ENCODE results near the gene PANX2.
A peak's percentile ranks its signal among the peaks of the same experiment; 100 is the strongest.
"Not testable (repeated sequence)": the region's sequence is repeated elsewhere in the genome, so short reads cannot be mapped to it uniquely, and the experiment has no call there.

PANX2 gene

DNA sequence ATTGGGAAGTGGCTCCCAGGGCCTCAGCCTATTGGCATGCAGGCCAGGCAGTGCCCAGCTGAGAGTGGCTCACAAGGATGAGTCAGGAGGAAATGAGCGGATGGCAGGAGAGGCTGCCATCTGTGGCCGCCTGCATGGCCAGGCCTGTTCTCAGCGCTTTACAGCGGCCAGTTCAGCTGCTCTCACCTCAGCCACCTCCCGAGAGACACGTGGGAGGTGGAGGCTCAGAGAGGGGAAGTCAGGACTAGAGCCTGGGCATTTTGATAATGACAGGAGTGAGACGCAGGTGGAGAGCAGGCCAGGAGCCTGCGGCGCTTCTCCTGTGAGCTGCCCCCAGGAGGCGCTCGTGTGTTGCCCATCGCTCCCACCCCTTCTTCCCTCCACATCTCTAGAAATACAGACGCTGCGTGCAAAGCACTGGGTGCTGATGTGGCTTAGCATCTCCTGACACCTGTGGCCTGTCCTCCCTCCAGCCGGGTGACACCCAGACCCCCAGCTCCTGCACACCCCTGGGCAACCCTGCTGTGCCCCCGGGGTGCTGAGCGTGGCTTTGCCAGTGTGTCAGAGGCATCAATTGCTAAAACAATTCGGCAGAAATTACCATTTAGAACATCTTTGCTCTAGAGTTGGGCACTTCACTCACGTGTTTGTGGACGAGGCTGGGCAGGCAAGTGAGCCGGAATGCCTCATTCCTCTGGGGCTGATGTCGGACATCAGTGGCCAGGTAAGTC lies 21.4 kb upstream of the PANX2 start:
- peak; percentile 75 to 77 for DNase-seq

DNA sequence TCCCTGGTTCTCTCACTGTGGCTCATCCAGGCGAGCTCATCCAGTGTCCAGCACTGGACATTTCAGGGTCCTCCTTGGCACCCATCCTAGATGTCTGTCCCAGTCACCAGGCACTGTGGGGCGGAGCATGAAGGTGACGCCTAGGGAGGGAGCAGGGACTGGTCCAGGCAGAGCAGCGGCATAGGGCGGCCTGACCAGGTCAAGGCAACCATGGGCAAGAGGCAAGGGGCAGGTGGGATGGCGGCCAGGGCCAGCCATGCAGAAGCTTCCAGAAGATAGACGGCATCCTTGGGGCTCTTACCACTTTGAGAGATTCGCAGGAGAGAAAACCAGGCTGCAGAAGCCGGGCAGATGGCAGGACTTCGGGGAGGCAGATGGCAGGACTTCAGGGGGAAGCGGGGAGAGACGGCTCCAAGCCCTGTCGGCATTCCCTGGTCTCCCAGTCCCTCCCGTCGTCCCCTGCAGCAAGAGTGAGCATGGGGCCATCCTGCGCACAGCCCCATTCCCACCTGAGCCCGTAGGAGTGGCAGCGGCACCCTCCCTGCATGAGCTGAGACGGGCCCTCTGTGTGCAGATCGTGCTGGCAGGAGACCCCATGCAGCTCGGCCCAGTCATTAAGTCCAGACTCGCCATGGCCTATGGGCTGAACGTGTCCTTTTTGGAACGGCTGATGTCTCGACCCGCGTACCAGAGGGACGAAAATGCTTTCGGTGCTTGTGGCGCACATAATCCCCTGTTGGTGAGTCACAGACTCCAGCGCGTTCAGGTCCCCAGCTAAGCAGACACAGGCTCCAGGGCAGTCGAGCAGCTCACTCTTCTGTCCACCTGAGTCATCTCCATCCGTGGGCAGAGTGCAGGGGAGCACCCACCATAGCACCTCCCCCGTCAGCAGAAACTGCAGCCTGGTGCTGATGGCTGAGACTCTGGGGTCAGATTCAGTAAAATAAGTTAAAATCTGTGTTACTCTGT lies 20.1 kb upstream of the PANX2 start:
- no peak for DNase-seq

DNA sequence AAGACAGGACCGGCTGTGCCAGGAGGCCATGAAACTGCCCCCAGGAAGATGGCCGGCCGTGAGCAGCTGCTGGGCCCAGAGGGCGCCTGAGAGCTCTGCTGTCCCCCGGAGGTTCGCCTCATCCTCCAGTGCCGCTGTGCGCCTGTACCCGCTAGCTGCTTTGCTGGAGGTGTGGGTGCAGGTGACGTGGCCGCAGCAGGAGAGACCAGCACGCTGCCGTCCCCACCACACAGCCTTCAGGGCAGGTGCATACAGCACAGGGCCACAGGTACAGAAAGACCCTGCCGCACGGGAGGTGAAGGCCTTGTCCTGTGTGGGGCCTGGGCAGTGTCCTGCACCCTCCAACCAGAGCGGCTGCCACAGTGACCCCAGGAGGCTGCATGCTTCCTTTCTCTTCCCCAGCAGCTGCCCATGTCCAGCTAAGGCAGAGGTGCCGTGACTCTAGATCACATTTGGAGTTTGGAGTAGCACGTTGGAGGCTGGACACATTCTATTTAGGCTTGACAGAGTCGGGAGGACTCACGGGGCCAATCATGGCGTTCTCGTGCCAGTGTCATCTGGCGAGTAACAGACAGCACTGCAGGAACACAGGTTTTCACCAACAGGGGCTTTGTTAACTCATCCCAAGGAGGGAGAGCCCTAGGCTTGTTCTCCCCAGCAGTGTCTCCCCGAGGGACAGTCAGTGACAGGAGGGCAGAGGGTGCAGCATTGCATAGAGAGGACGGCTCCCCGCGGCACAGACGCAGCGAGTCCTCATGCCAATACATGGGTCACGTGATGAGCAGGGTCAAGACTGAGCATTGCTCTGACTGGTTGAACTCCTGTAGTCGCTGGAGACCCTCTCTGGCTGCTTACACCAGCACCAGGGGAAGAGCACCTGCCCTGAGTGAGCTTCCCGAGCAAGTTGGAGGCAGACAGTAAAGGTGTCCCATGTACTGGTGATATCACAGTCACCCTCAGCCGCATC lies 18.7 kb upstream of the PANX2 start:
- DNase-seq, result no peak

- no peak for DNase-seq
Observed at GRCh38 chr22:50153056-50153755, 17.3 kb upstream of the PANX2 start.

DNA sequence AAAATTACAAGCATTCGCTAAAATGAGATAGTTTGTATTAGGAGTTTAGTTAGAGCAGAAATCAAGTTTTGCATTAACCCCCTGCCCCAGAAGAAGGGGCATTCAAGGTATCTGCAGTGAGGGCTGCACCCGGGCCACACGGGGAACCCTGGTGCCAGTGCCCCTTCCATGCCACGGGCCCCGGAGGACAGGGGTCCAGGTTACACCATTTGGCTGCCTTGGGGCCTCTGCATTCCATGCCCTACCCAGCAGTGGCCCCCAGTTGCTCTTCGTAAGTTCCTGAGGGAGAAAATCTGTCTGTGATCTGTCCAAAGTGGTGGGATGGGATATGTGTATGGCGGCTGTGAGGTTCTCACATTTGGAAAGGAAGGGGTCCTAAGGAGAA lies 16.8 kb upstream of the PANX2 start:
- DNase-seq, result no peak

DNA sequence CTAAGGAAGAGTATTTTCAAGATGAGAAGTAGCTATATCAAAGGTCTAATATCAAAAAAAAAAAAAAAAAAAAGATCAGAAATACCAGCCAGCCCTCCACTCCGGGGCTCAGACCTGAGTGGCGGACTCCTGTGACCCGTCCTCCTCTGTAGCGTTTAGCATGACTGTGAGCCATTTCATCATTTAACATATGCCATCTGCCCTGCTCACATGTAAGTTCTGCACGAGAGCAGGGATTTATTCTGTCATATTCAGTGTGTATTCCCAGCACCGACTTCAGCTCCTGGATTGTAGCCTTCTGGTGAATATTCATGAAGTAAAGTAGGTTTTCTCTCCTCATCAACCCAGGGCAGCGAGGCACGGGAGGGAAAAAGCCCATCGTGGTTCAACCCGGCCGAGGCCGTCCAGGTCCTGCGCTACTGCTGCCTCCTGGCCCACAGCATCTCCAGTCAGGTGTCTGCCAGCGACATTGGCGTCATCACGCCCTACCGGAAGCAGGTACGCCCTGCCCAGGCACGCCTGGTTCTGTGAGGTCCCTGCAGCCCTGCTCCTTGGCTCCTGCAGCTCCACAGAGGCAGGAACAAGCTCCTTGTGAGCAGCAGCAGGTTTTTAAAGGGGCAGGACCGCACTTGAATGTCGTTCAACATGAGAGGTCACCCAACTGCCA lies 12.7 kb upstream of the PANX2 start:
- DNase-seq, result no peak

GRCh38 chr22:50160947-50161346 lies 9.6 kb upstream of the PANX2 start:
- DNase-seq, result no peak

DNA sequence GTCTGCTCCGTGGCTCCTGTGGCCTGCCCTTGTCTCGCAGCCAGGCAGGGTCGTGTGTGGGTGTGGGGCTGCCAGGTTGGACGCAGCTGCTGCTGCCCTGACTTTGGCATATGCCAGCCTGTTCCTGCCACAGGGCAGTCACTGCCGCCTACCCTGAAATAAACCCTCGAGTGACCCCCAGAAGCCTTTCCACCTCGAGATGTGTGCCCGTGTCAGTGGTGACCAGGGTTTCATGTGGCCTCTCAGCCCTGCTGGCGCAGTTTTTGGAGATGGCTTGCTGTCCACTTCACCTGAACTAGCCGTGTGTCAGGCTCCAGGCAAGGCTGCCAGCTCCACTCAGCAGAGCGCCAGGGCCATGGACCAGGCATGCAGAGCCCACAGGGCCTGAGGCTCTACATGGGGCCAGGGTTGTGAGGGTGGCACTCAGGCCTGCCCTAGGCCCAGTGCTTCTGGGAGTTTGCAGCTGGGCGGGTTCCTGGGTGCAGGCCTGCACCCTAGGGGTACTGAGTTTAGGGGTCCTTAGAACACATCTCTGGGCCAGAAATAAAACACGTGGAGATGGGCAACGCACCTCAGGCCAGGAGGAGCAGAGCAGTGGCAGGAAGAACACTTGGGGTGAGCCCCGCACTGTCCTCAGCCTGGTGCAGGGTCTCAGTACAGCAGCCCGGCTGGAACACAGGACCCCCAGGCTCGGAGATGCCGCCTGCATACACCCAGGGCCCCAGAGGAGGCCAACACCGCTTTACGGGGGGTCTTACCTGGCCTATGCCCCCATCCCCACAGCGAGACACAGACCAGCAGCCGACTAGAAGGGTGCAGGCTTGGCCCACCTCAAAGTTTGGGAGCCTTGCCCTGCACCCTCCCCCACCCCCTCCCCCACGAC lies 8.8 kb upstream of the PANX2 start:
- DNase-seq, result no peak

DNA sequence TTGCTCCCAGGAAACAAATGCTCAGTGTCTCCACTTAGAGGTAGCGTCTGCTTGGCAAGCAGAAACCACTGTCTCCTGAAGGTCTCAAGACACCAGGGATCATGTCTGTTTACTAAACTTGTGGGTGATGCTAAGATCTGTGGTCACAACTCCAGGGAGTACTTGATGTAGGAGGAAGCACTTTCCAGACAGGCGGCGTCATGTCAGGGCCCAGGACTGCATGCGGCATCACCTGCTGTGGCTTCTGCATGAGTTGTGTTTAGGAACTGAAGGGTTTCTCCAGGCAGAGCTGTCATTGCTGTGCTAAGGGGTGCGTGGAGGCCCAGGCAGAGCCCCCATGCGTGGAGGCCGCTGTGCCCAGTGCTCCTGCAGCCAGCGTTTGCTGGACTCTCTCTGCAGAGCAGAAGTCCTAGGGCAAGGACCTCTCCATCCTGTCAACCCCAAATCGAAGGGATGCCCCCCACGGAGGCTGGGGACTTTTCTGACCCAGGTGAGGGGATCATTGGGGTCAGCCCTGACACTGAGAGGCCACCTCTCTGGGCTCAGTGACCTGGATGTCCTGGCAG lies 8.1 kb upstream of the PANX2 start:
- no peak for DNase-seq

- no peak for DNase-seq
Observed at GRCh38 chr22:50165436-50166123, 5.0 kb upstream of the PANX2 start.

DNA sequence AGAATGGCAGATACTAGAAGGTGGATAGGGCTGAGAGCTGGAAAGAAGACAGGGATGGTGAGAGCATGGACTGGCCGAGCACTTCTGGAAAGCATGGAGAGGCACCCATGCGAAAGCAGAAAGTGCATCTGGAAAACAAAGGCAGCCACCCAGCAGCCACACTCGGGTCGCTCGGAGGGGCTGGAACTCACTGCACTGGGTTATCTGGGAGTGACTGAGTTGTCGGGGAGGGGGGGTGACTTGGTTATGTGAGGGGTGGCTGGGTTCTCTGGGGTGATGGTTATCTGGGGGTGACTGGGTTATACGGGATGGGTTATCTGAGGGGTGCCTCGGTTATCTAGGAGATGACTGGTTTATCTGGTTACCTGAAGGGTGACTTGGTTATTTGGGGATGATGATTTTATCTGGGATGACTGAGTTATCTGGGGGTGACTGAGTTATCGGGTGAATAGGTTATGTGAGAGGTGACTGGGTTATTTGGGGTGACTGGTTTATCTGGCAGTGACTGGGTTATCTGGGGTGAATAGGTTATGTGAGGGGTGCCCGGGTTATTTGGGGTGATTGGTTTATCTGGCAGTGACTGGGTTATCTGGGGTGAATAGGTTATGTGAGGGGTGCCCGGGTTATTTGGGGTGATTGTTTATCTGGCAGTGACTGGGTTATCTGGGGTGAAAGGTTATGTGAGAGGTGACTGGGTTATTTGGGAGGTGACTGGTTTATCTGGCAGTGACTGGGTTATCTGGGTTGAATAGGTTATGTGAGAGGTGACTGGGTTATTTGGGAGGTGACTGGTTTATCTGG lies 2.6 kb upstream of the PANX2 start:
- no peak for DNase-seq

DNA sequence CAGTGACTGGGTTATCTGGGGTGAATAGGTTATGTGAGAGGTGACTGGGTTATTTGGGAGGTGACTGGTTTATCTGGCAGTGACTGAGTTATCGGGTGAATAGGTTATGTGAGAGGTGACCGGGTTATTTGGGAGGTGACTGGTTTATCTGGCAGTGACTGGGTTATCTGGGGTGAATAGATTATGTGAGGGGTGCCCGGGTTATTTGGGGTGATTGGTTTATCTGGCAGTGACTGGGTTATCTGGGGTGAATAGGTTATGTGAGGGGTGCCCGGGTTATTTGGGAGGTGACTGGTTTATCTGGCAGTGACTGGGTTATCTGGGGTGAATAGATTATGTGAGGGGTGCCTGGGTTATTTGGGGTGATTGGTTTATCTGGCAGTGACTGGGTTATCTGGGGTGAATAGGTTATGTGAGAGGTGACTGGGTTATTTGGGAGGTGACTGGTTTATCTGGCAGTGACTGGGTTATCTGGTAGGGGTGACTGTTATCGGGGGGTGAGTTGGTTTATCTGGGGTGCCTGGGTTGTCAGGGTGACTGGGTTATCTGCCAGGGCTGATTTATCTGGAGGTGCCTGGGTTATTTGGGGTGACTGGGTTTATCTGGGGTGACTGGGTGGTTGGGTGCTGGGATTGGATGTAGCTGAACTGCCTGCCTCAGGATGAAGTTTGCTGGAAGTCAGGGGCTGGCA lies 1.9 kb upstream of the PANX2 start:
- DNase-seq, result not testable (repeated sequence)

GRCh38 chr22:50169181-50169759 lies 1.3 kb upstream of the PANX2 start:
- no peak for DNase-seq

DNA sequence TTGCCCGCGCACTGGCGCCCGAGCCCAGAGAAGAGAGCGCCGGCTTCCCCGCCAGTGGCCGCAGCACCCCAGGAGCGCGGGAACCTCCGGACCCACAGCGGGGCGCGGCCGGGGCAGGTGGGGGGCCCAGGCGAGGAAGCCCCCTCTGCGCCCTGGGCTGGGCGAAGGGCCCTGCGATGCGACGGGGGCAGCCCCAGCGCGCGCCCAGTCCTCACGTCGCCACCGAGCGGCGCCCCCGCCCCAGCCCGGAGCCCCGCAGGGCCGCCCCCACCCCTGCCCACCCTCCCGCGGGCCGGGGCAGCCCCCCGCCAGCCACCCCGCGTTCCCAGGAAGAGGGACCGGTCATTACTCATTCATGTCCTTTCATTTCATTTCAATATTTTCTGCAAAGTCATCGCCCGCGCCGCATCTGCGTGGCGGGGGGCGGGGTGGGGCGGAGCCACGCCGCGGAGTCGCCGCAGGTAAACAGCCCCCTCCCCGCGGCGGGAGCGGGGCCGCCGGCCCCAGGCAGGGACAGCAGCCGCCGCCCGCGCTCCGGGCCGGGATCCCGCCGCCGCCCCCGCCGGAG lies 673 bp upstream of the PANX2 start:
- DNase-seq, result peak; percentile 68 to 75

GRCh38 chr22:50171319-50171964 lies 911 bp downstream of the PANX2 start:
- DNase-seq, result no peak

DNA sequence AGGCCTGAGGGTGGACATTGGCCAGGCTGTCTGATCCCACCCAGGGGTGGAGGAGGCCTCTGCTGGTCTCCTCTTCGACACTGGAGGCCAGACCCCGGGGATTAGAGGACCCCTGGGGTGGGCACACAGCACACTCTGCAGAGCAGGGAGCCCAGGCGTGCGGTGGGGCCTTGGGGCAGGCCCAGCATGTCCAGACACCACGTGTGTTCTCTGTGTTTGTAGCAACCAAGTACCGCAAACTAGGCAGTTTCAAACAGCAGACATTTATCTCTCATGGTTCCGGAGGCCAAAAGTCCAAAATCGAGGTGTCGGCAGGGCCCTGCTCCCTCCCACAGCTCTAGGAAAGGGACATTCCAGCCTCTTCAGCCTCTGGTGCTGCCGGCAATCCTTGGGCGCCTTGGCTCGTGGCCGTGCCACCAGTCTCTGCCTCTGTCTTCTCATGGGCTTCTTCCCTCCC lies 1.5 kb downstream of the PANX2 start:
- no peak for DNase-seq
